Muscle of leg (tissue), 11 donors: ENCODE results near the gene SH3RF3. TPM values are rescaled to one million over a fixed set of nuclear protein-coding genes. Genes with fewer than 3 reads are reported as not detected.

Experiments used
- DNase-seq: peaks from one replicate; pipeline ENCODE4 v3.0.0; 2013
- H3K27ac ChIP-seq: one replicate; pipeline ENCODE4 v1.5.1; 2013; ENCODE audit warnings: mild to moderate bottlenecking, low read length, control low read depth
- H3K27me3 ChIP-seq: one replicate; pipeline ENCODE4 v1.6.1; 2013; ENCODE audit warnings: low read length; ENCODE audit not compliant: control insufficient read depth, insufficient read depth
- H3K36me3 ChIP-seq: one replicate; pipeline ENCODE4 v1.6.1; 2013; ENCODE audit warnings: low read length; ENCODE audit not compliant: control insufficient read depth, insufficient read depth
- H3K4me1 ChIP-seq: one replicate; pipeline ENCODE4 v1.6.1; 2013; ENCODE audit warnings: low read length; ENCODE audit not compliant: control insufficient read depth, insufficient read depth
- H3K4me3 ChIP-seq: one replicate; pipeline ENCODE4 v1.5.1; 2013; ENCODE audit warnings: low read length, control low read depth
- H3K9me3 ChIP-seq: replicated peaks from 2 replicates; pipeline ENCODE4 v1.6.1; 2013; ENCODE audit warnings: low read depth, low read length; ENCODE audit not compliant: control insufficient read depth
- WGBS: methylation state at CpG from one replicate; pipeline ENCODE4 v1.1.5; 2013; ENCODE audit warnings: missing lambda C conversion rate; ENCODE audit not compliant: insufficient coverage; 5-methylcytosine and 5-hydroxymethylcytosine counted together
- polyA plus RNA-seq, 8 donors: library from polyadenylated mRNA; unstranded; fragments of 120-200 nt; gene quantifications; one replicate each; pipeline versions ENCODE4 v1.2.1 to v1.2.3, GENCODE V29; 2013; ENCODE audit warnings: inconsistent platforms in 1 of 8, low replicate concordance in 1 of 8; ENCODE audit not compliant: insufficient read length in 8 of 8, insufficient read depth in 1 of 8
- total RNA-seq: library from RNA; stranded (reverse); fragments of 120-200 nt; gene quantifications from one replicate; pipeline ENCODE4 v1.2.4, GENCODE V29; 2013

The SH3RF3 gene
- total and polyA plus RNA-seq, 9 donors = 2.7 to 6.8 (median 4.7) TPM

DNA sequence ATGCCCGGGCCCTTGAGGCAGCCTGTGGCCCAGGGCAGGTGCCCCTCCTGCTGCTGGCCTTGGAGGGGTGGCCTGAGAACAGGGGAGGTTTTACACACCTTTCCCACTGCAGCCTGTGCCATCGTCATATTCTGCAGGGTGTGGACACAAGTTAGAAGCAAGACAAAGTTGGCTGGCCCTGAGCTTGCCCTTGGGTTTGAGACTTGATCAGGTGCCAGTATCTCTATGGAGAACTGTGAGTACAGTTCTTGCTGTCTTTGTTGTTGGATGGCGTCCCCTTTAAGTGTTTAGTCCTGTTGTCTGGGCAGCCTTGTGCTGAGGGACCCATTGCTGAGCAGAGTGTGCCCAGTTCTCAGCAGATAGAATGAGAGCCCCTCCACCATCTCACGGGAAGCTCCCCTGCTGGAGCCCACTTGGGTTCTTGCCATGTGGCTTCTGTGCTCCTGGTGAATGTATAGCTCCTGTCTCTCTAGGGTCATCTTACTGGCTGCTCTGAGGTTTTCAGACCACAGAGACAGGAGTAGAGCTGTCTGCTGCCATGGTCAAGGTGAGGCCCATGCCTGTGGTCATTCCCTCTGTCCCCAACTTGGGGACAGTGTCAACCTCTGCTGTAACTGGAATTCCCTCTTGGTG, 115.9 kb downstream of the SH3RF3 start:
- WGBS = 86% methylated on average over 3 of the region's 4 CpGs
- Histone ChIP-seq H3K27me3 (no peaks in the 10 kb centered on the region), H3K4me1 (peaks cover 32% of the 10 kb centered on the region), H3K9me3 (no peaks in the 10 kb centered on the region), H3K4me3 (no peak overlapping the region), H3K36me3 (no peaks in the 10 kb centered on the region), H3K27ac (no peak overlapping the region)
- no peak for DNase-seq

DNA sequence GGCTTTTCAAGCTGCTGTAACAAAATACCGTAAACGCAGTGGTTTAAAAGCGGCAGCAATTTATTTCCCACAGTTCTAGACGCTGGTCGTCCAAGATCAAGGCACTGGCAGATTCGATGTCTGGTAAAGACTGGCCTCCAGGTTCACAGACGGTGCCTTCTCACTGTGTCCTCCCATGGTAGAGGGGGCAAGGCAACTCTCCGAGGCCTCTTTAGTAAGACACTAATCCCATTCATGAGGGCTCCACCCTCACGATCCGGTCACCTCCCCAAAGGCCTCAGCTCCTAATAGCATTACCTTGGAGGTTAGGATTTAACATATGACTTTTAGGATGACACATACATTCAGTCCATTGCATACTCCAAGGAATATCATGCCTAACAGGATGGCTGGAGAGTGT, 117.2 kb downstream of the SH3RF3 start:
- H3K4me1 ChIP-seq = peaks cover 30% of the 10 kb centered on the region
- H3K4me3 ChIP-seq = no peak overlapping the region
- 80% methylated on average over 7 of the region's 10 CpGs for WGBS

DNA sequence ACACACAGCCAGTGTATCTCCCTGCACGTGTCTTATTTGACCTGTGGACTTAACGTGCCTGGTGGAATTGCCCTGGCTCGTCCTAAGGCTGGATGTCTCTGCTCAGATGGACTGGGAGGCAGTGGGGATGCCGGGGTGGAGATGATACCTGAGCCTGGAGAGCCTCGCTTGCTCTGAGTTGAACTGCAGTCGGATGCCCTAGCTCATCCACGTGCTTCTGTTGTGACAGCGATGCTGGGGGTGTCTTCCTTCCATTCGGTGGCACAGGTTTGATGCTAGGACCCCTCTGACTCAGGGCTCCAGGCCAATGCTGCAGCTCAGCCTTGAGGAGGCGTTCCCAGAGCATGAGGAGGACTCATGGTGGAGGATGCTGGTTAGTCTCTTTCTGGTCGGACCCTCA, 117.6 kb downstream of the SH3RF3 start:
- no peaks in the 10 kb centered on the region for H3K9me3 ChIP-seq
- H3K4me3 ChIP-seq = no peak overlapping the region
- no peaks in the 10 kb centered on the region for H3K27me3 ChIP-seq
- DNase-seq = no peak
- H3K36me3 ChIP-seq = no peaks in the 10 kb centered on the region
- 91% methylated on average over 6 of the region's 11 CpGs for WGBS
- no peak overlapping the region for H3K27ac ChIP-seq
- peaks cover 28% of the 10 kb centered on the region for H3K4me1 ChIP-seq

More for the DNA sequence above, 117.2 kb downstream of the SH3RF3 start:
- Histone ChIP-seq H3K36me3 (no peaks in the 10 kb centered on the region), H3K27me3 (no peaks in the 10 kb centered on the region), H3K27ac (no peak overlapping the region), H3K9me3 (no peaks in the 10 kb centered on the region)
- DNase-seq = no peak

DNA sequence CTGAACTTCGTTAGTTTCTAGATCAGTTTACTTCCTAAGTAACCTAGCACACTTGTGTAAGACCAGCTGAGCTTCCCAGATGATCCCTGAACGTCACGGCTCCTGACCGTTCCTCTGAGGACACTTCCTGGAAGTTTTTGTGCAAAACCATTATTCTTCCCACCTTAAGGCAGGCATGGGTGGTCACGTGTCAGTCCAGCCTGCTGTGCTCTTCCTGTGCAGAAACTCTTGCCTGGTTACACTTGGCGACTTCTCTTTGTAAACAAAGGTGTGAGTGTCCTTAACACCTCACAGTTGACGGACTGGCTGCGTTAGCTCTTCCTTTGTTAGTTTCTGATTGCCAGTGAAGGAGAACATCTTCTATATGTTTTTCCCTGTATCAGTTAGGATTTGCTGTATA, 118.3 kb downstream of the SH3RF3 start:
- WGBS = 53% methylated on average over 4 of the region's 8 CpGs
- no peak overlapping the region for H3K4me3 ChIP-seq
- no peaks in the 10 kb centered on the region for H3K36me3 ChIP-seq
- no peak overlapping the region for H3K27ac ChIP-seq
- H3K4me1 ChIP-seq = peaks cover 21% of the 10 kb centered on the region
- DNase-seq = peak; percentile 32
- H3K27me3 ChIP-seq = no peaks in the 10 kb centered on the region
- no peaks in the 10 kb centered on the region for H3K9me3 ChIP-seq

DNA sequence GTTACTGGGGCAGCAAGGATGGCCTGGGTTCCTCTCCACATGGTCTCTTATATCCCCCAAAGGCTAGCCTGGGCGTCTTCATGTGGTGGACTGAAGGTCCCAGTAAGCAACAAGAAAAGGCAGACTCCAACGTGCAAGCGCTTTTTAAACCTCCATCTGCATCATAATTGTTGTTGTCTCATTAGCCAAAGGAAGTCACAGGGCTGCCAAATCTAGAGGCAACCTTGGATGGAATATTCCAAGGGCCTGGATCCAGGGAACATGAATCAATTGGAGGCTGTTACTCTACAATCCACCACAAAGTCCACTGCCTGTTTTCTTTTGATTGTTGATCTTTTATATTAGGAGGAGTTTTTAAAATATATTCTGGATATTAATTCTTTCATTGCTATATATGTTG, 118.8 kb downstream of the SH3RF3 start:
- Histone ChIP-seq H3K4me3 (no peak overlapping the region), H3K9me3 (no peaks in the 10 kb centered on the region), H3K27me3 (no peaks in the 10 kb centered on the region), H3K36me3 (no peaks in the 10 kb centered on the region), H3K4me1 (peaks cover 17% of the 10 kb centered on the region), H3K27ac (no peak overlapping the region)
- WGBS = no CpG with 5 or more reads among the region's 3 CpGs
- DNase-seq = peak; percentile 84

DNA sequence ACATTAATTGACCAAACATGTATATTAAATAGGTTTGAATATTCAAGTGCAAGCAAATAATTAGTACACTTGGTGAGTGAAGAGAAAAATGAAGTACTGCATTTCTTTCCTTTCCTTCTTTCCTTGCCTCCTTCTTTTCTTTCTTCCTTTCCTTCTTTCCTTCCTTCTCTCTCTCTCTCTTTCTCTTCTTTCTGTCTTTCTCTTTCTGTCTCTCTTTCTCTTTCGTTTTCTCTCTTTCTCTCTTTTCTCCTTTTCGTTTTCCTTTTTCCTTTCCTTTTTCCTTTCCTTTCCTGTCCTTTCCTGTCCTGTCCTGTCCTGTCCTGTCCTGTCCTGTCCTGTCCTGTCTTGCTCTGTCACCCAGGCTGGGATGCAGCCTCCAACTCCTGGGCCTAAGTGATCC, 119.6 kb downstream of the SH3RF3 start:
- Histone ChIP-seq H3K4me3 (no peak overlapping the region), H3K27ac (no peak overlapping the region), H3K4me1 (peaks cover 14% of the 10 kb centered on the region), H3K9me3 (no peaks in the 10 kb centered on the region), H3K36me3 (no peaks in the 10 kb centered on the region), H3K27me3 (no peaks in the 10 kb centered on the region)
- WGBS = 92% methylated on average over 2 of the region's 2 CpGs
- DNase-seq = no peak

DNA sequence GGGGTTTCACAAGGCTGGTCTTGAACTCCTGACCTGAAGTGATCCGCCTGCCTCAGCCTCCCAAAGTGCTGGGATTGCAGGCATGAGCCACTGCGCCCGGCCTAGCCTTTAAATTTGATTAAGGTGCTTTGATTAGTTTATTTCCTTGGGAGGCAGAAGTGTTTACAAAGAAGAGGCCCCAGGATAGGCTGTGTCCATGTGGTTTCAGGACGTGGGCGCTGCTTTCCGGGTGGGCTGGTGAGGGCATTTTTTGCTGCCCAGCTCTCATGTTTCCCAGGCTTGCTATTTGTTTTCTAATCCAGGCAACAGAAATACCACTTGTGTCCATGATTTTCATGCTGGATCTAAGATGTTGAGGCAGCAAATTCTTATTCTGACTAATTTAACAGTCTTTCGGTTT, 124.2 kb downstream of the SH3RF3 start:
- Histone ChIP-seq H3K27ac (no peak overlapping the region), H3K4me1 (peaks cover 29% of the 10 kb centered on the region), H3K27me3 (peaks cover 5% of the 10 kb centered on the region), H3K36me3 (no peaks in the 10 kb centered on the region), H3K4me3 (no peak overlapping the region), H3K9me3 (no peaks in the 10 kb centered on the region)
- 80% methylated on average over 2 of the region's 7 CpGs for WGBS
- DNase-seq = peak; percentile 53

DNA sequence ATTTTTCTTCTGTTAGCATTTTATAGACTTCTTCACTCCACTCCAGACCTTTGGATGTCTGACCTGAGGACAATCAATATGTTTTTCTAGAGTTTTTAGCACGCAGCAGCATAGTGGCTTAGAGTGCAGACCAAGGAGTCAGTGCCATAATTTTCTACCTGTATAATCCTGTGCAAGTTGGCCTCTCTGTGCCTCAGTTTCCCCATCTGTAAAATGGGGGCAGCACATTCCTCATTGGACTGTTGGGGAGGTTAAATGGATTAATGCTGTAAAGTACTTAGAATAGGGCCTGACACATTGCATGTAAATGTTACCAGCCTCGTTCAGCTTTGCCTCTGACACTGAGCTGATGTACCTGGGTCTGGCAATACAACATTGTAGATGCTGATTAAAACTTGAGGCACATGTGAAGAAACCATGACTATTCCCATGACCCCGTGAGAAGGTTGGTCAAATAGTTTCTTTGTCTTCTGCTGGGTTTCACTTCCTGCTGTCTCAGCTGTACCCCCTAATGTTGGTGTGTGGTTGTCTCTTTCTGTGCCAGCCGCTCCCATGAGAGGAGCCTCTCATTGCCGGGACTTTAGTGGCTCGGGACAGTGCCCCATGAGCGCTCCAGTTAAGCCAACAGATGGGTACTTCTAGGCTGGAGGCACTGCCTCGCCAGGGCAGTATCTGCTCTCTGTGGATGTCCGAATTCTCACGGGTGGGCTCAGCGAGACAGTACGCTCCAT, 125.3 kb downstream of the SH3RF3 start:
- WGBS = 93% methylated on average over 12 of the region's 12 CpGs
- DNase-seq = no peak
- H3K4me1 ChIP-seq = peaks cover 29% of the 10 kb centered on the region

DNA sequence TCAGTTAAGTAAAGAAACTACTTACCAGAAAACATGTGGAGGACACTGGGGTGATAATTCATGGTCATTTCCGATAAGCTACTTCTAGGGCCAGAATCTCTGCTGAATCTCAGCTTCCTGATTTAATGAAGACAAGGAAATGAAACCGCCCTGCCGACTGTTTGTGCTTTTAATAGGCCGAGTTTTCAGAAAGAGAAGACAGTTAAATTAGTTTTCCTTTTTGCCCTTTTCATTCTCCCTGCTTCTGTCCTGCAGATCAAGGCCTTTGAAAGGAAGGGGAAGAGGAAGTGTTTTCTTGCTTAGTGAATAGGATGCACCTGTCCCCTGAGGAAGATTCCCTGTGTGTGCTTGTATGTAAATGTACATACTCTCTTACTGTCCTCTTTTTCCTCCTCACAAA, 126.6 kb downstream of the SH3RF3 start:
- Histone ChIP-seq H3K27me3 (peaks cover 5% of the 10 kb centered on the region), H3K9me3 (no peaks in the 10 kb centered on the region), H3K27ac (peak overlapping the region; percentile 49), H3K4me1 (peaks cover 29% of the 10 kb centered on the region), H3K36me3 (no peaks in the 10 kb centered on the region), H3K4me3 (no peak overlapping the region)
- DNase-seq = peak; percentile 64
- WGBS = 80% methylated on average over 1 of the region's 4 CpGs

More for the DNA sequence above, 125.3 kb downstream of the SH3RF3 start:
- Histone ChIP-seq H3K9me3 (no peaks in the 10 kb centered on the region), H3K36me3 (no peaks in the 10 kb centered on the region), H3K27me3 (peaks cover 5% of the 10 kb centered on the region), H3K4me3 (no peak overlapping the region), H3K27ac (no peak overlapping the region)

DNA sequence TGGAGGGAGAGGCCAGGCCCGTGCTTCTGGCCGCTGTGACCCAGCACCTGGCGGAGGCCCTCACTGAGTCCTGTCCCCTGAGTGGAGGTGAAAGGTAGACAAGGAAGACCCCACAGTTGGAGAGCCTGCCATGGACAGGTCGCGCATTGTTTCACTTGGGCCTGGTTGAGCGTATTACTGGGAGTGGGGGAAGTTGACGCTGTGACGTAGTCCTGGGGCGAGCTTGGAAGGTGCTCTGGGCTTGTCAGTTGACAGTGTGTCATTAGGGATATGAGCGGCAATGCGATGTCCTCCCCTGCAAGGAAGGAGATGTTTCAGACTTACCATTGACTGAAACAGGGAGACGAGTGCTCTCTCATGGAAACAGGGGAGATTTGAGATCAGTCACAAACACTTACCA, 127.1 kb downstream of the SH3RF3 start:
- Histone ChIP-seq H3K36me3 (no peaks in the 10 kb centered on the region), H3K27ac (peak overlapping the region; percentile 49)
- WGBS = 82% methylated on average over 9 of the region's 12 CpGs

More for the DNA sequence above, 127.1 kb downstream of the SH3RF3 start:
- Histone ChIP-seq H3K4me3 (no peak overlapping the region), H3K4me1 (peaks cover 29% of the 10 kb centered on the region), H3K27me3 (peaks cover 5% of the 10 kb centered on the region), H3K9me3 (no peaks in the 10 kb centered on the region)
- DNase-seq = no peak
